HEK293 (cell line): ENCODE results near the gene BCL11A.

Experiments
- CTCF ChIA-PET: fragments of 350-600 bp; formaldehyde crosslinking; extraction: SDS; loops from one replicate; lab custom pipeline; 2021; ENCODE audit warnings: antibody characterized with exemption; lab: Yijun Ruan, JAX
- POLR2A ChIA-PET: fragments of 300-600 bp; formaldehyde crosslinking; extraction: SDS; loops from one replicate; lab custom pipeline; 2020; ENCODE audit warnings: antibody characterized with exemption, inconsistent platforms; lab: Yijun Ruan, JAX
- H3K27ac ChIP-seq: fragments of 200-500 bp; sonication (Bioruptor generic); 2 replicates; pipeline ENCODE4 v1.5.1; 2014; ENCODE audit warnings: low read depth, low read length, control low read depth, inconsistent platforms; ENCODE audit errors: extremely low read depth
- H3K36me3 ChIP-seq, 2 experiments: fragments of 200-500 bp in 1 of 2; sonication (Bioruptor generic) in 1 of 2; 1 replicate in 1 of 2; 2 replicates in 1 of 2; pipeline ENCODE4 v1.5.1; 2014 to 2017; ENCODE audit warnings: inconsistent platforms in 2 of 2, low read length in 2 of 2; ENCODE audit not compliant: control insufficient read depth in 2 of 2, insufficient read depth in 1 of 2
- H3K4me1 ChIP-seq: fragments of 200-500 bp; sonication (Bioruptor generic); 2 replicates; pipeline ENCODE4 v1.5.1; 2014; ENCODE audit warnings: mild to moderate bottlenecking, low read length, inconsistent platforms; ENCODE audit not compliant: control insufficient read depth, insufficient read depth
- H3K4me3 ChIP-seq: 2 replicates; pipeline ENCODE4 v1.5.1; 2011; ENCODE audit warnings: low read depth, mild to moderate bottlenecking, control low read depth, low read length, moderate library complexity
- H3K9me3 ChIP-seq: fragments of 200-500 bp; sonication (Bioruptor generic); 2 replicates; pipeline ENCODE4 v1.5.1; 2014; ENCODE audit warnings: low read depth, low read length, inconsistent platforms; ENCODE audit not compliant: control insufficient read depth, insufficient read depth
- OVOL3 ChIP-seq: fragments of 450-650 bp; formaldehyde crosslinking; IDR thresholded peaks from 2 replicates; pipeline ENCODE4 v1.5.1; 2016; ENCODE audit warnings: missing biosample characterization, missing genetic modification characterization
- WT1 ChIP-seq: fragments of 450-650 bp; formaldehyde crosslinking; IDR thresholded peaks from 2 replicates; pipeline ENCODE4 v1.5.1; 2016; ENCODE audit warnings: missing biosample characterization, missing genetic modification characterization
- ZBTB48 ChIP-seq: fragments of 450-650 bp; formaldehyde crosslinking; IDR thresholded peaks from 2 replicates; pipeline ENCODE4 v1.5.1; 2016; ENCODE audit warnings: missing biosample characterization, missing genetic modification characterization
- ZNF138 ChIP-seq: fragments of 450-650 bp; formaldehyde crosslinking; IDR thresholded peaks from 2 replicates; pipeline ENCODE4 v1.5.1; 2016; ENCODE audit warnings: missing biosample characterization, missing genetic modification characterization, borderline replicate concordance
- ZNF221 ChIP-seq: fragments of 450-650 bp; formaldehyde crosslinking; IDR thresholded peaks from 2 replicates; pipeline ENCODE4 v1.5.1; 2017; ENCODE audit warnings: missing biosample characterization, missing genetic modification characterization, borderline replicate concordance
- ZNF416 ChIP-seq: fragments of 450-650 bp; formaldehyde crosslinking; IDR thresholded peaks from 2 replicates; pipeline ENCODE4 v1.5.1; 2016; ENCODE audit warnings: missing biosample characterization, missing genetic modification characterization
- ZNF600 ChIP-seq: fragments of 450-650 bp; formaldehyde crosslinking; IDR thresholded peaks from 2 replicates; pipeline ENCODE4 v1.5.1; 2016; ENCODE audit warnings: missing biosample characterization, missing genetic modification characterization
- ZNF623 ChIP-seq: fragments of 450-650 bp; formaldehyde crosslinking; IDR thresholded peaks from 2 replicates; pipeline ENCODE4 v1.5.1; 2016; ENCODE audit warnings: missing biosample characterization, missing genetic modification characterization
- ZNF791 ChIP-seq: fragments of 450-650 bp; formaldehyde crosslinking; IDR thresholded peaks from 2 replicates; pipeline ENCODE4 v1.5.1; 2016; ENCODE audit warnings: missing biosample characterization, missing genetic modification characterization
- ZNF792 ChIP-seq: fragments of 450-650 bp; formaldehyde crosslinking; IDR thresholded peaks from 2 replicates; pipeline ENCODE4 v1.5.1; 2016; ENCODE audit warnings: missing biosample characterization, missing genetic modification characterization
- TF ChIP-seq, protein P1 (sequence below): fragments of 450-650 bp; formaldehyde crosslinking; IDR thresholded peaks from 2 replicates; pipeline ENCODE4 v1.5.1; 2016; ENCODE audit warnings: missing biosample characterization, missing genetic modification characterization
- TF ChIP-seq, protein P2 (sequence below): fragments of 450-650 bp; formaldehyde crosslinking; IDR thresholded peaks from 2 replicates; pipeline ENCODE4 v1.5.1; 2016; ENCODE audit warnings: missing biosample characterization, missing genetic modification characterization
- TF ChIP-seq, protein P3 (sequence below): fragments of 450-650 bp; formaldehyde crosslinking; IDR thresholded peaks from 2 replicates; pipeline ENCODE4 v1.5.1; 2016; ENCODE audit warnings: missing biosample characterization, missing genetic modification characterization
- TF ChIP-seq, protein P4 (sequence below): fragments of 450-650 bp; formaldehyde crosslinking; conservative IDR thresholded peaks from 2 replicates; pipeline ENCODE4 v1.5.1; 2016; ENCODE audit warnings: low read depth, missing biosample characterization, missing genetic modification characterization
- TF ChIP-seq, protein P5 (sequence below): IDR thresholded peaks from 2 replicates; pipeline ENCODE4 v1.6.1; 2011; ENCODE audit warnings: mild to moderate bottlenecking, low read depth, low read length, borderline replicate concordance

The BCL11A gene

DNA sequence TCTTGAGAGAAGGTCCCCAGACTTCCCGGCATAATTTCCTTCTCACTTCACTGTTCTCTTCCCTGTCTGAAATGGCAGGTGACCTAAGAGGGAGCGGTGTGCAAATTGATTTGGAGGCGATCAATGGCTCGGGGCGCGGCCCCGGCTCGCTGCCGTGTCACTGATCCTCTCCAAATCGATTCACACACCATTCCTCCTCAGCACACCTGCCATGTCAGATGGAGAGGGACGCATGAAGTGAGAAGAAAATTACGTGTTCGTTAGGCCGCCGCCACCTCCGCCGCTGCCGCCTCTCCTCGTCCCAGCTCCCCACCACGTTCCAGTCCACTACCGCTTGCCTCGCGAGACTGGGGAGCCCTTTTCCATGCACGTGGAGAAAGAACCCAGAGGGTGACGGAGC lies 31.8 kb upstream of the BCL11A start (continued):
- TF ChIP-seq, protein P1, sequence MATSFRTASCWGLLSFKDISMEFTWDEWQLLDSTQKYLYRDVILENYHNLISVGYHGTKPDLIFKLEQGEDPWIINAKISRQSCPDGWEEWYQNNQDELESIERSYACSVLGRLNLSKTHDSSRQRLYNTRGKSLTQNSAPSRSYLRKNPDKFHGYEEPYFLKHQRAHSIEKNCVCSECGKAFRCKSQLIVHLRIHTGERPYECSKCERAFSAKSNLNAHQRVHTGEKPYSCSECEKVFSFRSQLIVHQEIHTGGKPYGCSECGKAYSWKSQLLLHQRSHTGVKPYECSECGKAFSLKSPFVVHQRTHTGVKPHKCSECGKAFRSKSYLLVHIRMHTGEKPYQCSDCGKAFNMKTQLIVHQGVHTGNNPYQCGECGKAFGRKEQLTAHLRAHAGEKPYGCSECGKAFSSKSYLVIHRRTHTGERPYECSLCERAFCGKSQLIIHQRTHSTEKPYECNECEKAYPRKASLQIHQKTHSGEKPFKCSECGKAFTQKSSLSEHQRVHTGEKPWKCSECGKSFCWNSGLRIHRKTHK (tag by site-specific recombination), result no peak
- no peak for TF ChIP-seq WT1 (tag by site-specific recombination)
- TF ChIP-seq, all 188 proteins: peak for 0

DNA sequence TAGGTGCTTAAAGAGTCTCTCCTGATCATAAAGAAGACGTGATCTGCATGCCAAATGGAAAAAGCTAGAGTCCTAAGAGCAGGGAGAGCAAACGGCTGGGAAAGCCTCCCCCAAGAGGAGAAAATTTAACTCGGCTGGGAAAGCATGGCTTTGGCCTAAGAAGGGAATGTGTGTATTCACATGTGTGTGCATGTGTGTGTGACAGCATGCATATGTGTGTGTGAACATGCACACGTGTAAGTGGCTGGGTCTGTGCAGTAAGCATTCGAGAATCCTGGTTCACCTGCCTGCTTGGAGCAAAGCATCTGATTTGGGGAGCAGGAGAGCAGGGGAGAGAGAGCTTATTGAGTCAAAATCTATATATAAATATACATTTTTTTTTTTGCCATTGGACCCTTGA lies 30.1 kb upstream of the BCL11A start:
- TF ChIP-seq, protein P2, sequence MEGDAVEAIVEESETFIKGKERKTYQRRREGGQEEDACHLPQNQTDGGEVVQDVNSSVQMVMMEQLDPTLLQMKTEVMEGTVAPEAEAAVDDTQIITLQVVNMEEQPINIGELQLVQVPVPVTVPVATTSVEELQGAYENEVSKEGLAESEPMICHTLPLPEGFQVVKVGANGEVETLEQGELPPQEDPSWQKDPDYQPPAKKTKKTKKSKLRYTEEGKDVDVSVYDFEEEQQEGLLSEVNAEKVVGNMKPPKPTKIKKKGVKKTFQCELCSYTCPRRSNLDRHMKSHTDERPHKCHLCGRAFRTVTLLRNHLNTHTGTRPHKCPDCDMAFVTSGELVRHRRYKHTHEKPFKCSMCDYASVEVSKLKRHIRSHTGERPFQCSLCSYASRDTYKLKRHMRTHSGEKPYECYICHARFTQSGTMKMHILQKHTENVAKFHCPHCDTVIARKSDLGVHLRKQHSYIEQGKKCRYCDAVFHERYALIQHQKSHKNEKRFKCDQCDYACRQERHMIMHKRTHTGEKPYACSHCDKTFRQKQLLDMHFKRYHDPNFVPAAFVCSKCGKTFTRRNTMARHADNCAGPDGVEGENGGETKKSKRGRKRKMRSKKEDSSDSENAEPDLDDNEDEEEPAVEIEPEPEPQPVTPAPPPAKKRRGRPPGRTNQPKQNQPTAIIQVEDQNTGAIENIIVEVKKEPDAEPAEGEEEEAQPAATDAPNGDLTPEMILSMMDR (tag by site-specific recombination), result no peak
- TF ChIP-seq ZNF416 (tag by site-specific recombination) (no peak), ZNF791 (tag by site-specific recombination) (no peak), OVOL3 (tag by site-specific recombination) (no peak), ZBTB48 (tag by site-specific recombination) (no peak), ZNF623 (tag by site-specific recombination) (no peak), ZNF138 (tag by site-specific recombination) (no peak), ZNF221 (tag by site-specific recombination) (no peak), ZNF792 (tag by site-specific recombination) (no peak), ZNF600 (tag by site-specific recombination) (no peak)
- TF ChIP-seq, protein P3, sequence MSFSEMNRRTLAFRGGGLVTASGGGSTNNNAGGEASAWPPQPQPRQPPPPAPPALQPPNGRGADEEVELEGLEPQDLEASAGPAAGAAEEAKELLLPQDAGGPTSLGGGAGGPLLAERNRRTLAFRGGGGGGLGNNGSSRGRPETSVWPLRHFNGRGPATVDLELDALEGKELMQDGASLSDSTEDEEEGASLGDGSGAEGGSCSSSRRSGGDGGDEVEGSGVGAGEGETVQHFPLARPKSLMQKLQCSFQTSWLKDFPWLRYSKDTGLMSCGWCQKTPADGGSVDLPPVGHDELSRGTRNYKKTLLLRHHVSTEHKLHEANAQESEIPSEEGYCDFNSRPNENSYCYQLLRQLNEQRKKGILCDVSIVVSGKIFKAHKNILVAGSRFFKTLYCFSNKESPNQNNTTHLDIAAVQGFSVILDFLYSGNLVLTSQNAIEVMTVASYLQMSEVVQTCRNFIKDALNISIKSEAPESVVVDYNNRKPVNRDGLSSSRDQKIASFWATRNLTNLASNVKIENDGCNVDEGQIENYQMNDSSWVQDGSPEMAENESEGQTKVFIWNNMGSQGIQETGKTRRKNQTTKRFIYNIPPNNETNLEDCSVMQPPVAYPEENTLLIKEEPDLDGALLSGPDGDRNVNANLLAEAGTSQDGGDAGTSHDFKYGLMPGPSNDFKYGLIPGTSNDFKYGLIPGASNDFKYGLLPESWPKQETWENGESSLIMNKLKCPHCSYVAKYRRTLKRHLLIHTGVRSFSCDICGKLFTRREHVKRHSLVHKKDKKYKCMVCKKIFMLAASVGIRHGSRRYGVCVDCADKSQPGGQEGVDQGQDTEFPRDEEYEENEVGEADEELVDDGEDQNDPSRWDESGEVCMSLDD (tag by site-specific recombination), result no peak
- TF ChIP-seq, protein P4, sequence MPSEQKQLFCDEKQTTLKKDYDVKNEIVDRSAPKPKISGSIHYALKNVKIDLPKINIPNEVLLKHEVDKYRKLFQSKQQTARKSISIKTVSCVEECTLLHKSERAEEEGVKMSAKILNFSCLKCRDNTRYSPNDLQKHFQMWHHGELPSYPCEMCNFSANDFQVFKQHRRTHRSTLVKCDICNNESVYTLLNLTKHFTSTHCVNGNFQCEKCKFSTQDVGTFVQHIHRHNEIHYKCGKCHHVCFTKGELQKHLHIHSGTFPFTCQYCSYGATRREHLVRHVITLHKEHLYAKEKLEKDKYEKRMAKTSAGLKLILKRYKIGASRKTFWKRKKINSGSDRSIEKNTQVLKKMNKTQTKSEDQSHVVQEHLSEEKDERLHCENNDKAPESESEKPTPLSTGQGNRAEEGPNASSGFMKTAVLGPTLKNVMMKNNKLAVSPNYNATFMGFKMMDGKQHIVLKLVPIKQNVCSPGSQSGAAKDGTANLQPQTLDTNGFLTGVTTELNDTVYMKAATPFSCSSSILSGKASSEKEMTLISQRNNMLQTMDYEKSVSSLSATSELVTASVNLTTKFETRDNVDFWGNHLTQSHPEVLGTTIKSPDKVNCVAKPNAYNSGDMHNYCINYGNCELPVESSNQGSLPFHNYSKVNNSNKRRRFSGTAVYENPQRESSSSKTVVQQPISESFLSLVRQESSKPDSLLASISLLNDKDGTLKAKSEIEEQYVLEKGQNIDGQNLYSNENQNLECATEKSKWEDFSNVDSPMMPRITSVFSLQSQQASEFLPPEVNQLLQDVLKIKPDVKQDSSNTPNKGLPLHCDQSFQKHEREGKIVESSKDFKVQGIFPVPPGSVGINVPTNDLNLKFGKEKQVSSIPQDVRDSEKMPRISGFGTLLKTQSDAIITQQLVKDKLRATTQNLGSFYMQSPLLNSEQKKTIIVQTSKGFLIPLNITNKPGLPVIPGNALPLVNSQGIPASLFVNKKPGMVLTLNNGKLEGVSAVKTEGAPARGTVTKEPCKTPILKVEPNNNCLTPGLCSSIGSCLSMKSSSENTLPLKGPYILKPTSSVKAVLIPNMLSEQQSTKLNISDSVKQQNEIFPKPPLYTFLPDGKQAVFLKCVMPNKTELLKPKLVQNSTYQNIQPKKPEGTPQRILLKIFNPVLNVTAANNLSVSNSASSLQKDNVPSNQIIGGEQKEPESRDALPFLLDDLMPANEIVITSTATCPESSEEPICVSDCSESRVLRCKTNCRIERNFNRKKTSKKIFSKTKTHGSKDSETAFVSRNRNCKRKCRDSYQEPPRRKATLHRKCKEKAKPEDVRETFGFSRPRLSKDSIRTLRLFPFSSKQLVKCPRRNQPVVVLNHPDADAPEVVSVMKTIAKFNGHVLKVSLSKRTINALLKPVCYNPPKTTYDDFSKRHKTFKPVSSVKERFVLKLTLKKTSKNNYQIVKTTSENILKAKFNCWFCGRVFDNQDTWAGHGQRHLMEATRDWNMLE (tag by site-specific recombination), result no peak
- TF ChIP-seq, protein P5, sequence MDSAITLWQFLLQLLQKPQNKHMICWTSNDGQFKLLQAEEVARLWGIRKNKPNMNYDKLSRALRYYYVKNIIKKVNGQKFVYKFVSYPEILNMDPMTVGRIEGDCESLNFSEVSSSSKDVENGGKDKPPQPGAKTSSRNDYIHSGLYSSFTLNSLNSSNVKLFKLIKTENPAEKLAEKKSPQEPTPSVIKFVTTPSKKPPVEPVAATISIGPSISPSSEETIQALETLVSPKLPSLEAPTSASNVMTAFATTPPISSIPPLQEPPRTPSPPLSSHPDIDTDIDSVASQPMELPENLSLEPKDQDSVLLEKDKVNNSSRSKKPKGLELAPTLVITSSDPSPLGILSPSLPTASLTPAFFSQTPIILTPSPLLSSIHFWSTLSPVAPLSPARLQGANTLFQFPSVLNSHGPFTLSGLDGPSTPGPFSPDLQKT, result no peak
- POLR2A ChIA-PET, result no interaction called here
- H3K27ac ChIP-seq, result no peak overlapping the region
- H3K4me1 ChIP-seq, result no peaks in the 10 kb centered on the region
- H3K9me3 ChIP-seq, result no peaks in the 10 kb centered on the region
- no peak overlapping the region for H3K4me3 ChIP-seq
- CTCF ChIA-PET, result interaction anchor here (0.6 to 3.3 kb wide), 8 partner anchors 15 to 826 kb away, joined by 3 to 52 read pairs (median 4); no protein-coding TSS in a partner anchor
- no peaks in the 10 kb centered on the region for H3K36me3 ChIP-seq
